Trophoblast cell (in vitro differentiated cells and primary cell): Measurements from ENCODE around the gene UNK.

Source experiments
- DNase-seq, 2 donors: peaks; one replicate each; pipeline ENCODE4 v3.0.0-alpha.2; 2016
- H2AFZ ChIP-seq: 2 replicates; pipeline ENCODE4 v1.6.1; 2013; ENCODE audit warnings: low read length, moderate library complexity, mild to moderate bottlenecking; ENCODE audit not compliant: insufficient read depth, poor library complexity
- H2AK5ac ChIP-seq: 2 replicates; pipeline ENCODE4 v1.6.1; 2013; ENCODE audit warnings: mild to moderate bottlenecking, low read length
- H2BK120ac ChIP-seq: 2 replicates; pipeline ENCODE4 v1.6.1; 2013; ENCODE audit warnings: low read length, mild to moderate bottlenecking, moderate library complexity; ENCODE audit not compliant: insufficient read depth, poor library complexity
- H2BK12ac ChIP-seq: 2 replicates; pipeline ENCODE4 v1.6.1; 2013; ENCODE audit warnings: mild to moderate bottlenecking, low read length, moderate library complexity
- H2BK5ac ChIP-seq: 2 replicates; pipeline ENCODE4 v1.6.1; 2013; ENCODE audit warnings: low read length, low read depth, moderate library complexity, mild to moderate bottlenecking; ENCODE audit not compliant: poor library complexity
- H3K14ac ChIP-seq: 2 replicates; pipeline ENCODE4 v1.6.1; 2013; ENCODE audit warnings: mild to moderate bottlenecking, low read length
- H3K18ac ChIP-seq: 2 replicates; pipeline ENCODE4 v1.6.1; 2013; ENCODE audit warnings: mild to moderate bottlenecking, low read length
- H3K23ac ChIP-seq: 2 replicates; pipeline ENCODE4 v1.6.1; 2013; ENCODE audit warnings: low read length
- H3K27ac ChIP-seq: 2 replicates; pipeline ENCODE4 v1.5.1; 2013; ENCODE audit warnings: low read depth, mild to moderate bottlenecking, inconsistent platforms, low read length, moderate library complexity
- H3K27me3 ChIP-seq: 2 replicates; pipeline ENCODE4 v1.6.1; 2013; ENCODE audit warnings: inconsistent platforms, mild to moderate bottlenecking, low read length, moderate library complexity; ENCODE audit not compliant: insufficient read depth
- H3K36me3 ChIP-seq, 2 experiments: 1 replicate in 1 of 2; 2 replicates in 1 of 2; pipeline ENCODE4 v1.6.1; 2013; ENCODE audit warnings: low read length in 2 of 2, mild to moderate bottlenecking in 2 of 2, moderate library complexity in 1 of 2; ENCODE audit not compliant: insufficient read depth in 2 of 2, control insufficient read depth in 1 of 2
- H3K4ac ChIP-seq: 2 replicates; pipeline ENCODE4 v1.6.1; 2013; ENCODE audit warnings: low read depth, mild to moderate bottlenecking, low read length, moderate library complexity
- H3K4me1 ChIP-seq, 2 experiments: 1 replicate in 1 of 2; 2 replicates in 1 of 2; pipeline ENCODE4 v1.6.1; 2013; ENCODE audit warnings: low read length in 2 of 2, mild to moderate bottlenecking in 2 of 2, moderate library complexity in 1 of 2; ENCODE audit not compliant: insufficient read depth in 2 of 2, control insufficient read depth in 1 of 2
- H3K4me2 ChIP-seq: 2 replicates; pipeline ENCODE4 v1.6.1; 2013; ENCODE audit warnings: inconsistent platforms, mild to moderate bottlenecking, low read length, moderate library complexity
- H3K4me3 ChIP-seq: 2 replicates; pipeline ENCODE4 v1.5.1; 2013; ENCODE audit warnings: mild to moderate bottlenecking, low read depth, low read length, inconsistent platforms
- H3K79me1 ChIP-seq: one replicate; pipeline ENCODE4 v1.6.1; 2013; ENCODE audit warnings: low read length
- H3K79me2 ChIP-seq: 2 replicates; pipeline ENCODE4 v1.6.1; 2013; ENCODE audit warnings: low read length, mild to moderate bottlenecking; ENCODE audit not compliant: control insufficient read depth, insufficient read depth, poor library complexity
- H3K9ac ChIP-seq: 2 replicates; pipeline ENCODE4 v1.6.1; 2013; ENCODE audit warnings: mild to moderate bottlenecking, low read length
- H3K9me3 ChIP-seq: 2 replicates; pipeline ENCODE4 v1.6.1; 2013; ENCODE audit warnings: low read depth, mild to moderate bottlenecking, control low read depth, inconsistent platforms, low read length; ENCODE audit not compliant: insufficient read depth
- H4K12ac ChIP-seq: 2 replicates; pipeline ENCODE4 v1.6.1; 2013; ENCODE audit warnings: low read depth, mild to moderate bottlenecking, low read length, moderate library complexity
- H4K8ac ChIP-seq: 2 replicates; pipeline ENCODE4 v1.6.1; 2013; ENCODE audit warnings: low read depth, mild to moderate bottlenecking, low read length, moderate library complexity
- H4K91ac ChIP-seq: one replicate; pipeline ENCODE4 v1.6.1; 2013; ENCODE audit warnings: low read depth, mild to moderate bottlenecking, low read length, moderate library complexity
- WGBS: extraction: QIAGEN DNeasy Blood & Tissue Kit; methylation state at CpG from one replicate; pipeline ENCODE4 v1.1.7; 2013; ENCODE audit warnings: missing lambda C conversion rate; ENCODE audit not compliant: insufficient read length, insufficient coverage; ENCODE audit errors: extremely low coverage; 5-methylcytosine and 5-hydroxymethylcytosine counted together

The UNK gene

DNA sequence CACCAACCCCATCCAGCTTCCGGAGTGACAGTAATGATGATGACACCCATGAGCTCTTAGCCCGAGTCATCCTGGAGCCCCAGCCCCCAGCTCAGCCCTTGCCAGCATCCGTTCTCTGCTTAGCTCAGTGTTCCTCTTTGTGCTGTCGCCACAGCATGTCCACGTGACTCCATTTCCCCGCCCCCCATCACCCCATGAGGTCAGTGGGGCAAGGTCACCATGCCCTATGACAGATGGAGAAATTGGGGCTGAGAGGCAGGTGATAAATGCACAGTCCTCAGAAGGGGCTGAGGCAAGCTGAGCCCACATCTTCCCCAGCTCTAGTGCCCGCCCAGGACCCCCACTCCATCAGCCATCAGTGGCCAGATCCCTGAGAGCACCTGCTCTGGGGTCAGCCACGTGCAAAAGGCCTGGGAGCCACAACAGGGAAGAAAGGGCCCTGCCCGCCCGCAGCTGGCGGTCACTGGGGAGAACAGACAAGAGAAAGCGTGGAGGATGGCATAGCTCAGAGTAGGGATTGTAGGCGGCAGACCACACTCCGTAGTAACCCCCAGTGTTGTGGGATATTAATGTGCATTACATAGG is 46.3 kb upstream of the UNK start:
- no peak for DNase-seq
- H3K79me1 ChIP-seq, result no peaks in the 10 kb centered on the region
- H3K27ac ChIP-seq, result no peak overlapping the region
- H3K27me3 ChIP-seq, result no peaks in the 10 kb centered on the region
- H3K36me3 ChIP-seq, result peaks cover 33 to 44% of the 10 kb centered on the region in 2 experiments
- no peak overlapping the region for H3K9ac ChIP-seq
- no peak overlapping the region for H3K23ac ChIP-seq
- no peak overlapping the region for H3K4ac ChIP-seq
- H3K4me2 ChIP-seq, result no peak overlapping the region
- peaks cover 4% of the 10 kb centered on the region for H3K9me3 ChIP-seq
- H2BK12ac ChIP-seq, result no peak overlapping the region
- no peak overlapping the region for H4K12ac ChIP-seq
- no peak overlapping the region for H4K8ac ChIP-seq
- no peaks in the 10 kb centered on the region for H3K4me1 ChIP-seq
- no peak overlapping the region for H3K14ac ChIP-seq
- H2AK5ac ChIP-seq, result no peak overlapping the region
- H3K18ac ChIP-seq, result no peak overlapping the region
- no peaks in the 10 kb centered on the region for H3K79me2 ChIP-seq
- no peak overlapping the region for H2BK120ac ChIP-seq
- H2AFZ ChIP-seq, result no peak overlapping the region
- no peak overlapping the region for H4K91ac ChIP-seq
- no peak overlapping the region for H3K4me3 ChIP-seq
- WGBS, result no CpG with 5 or more reads among the region's 14 CpGs
- H2BK5ac ChIP-seq, result no peak overlapping the region

DNA sequence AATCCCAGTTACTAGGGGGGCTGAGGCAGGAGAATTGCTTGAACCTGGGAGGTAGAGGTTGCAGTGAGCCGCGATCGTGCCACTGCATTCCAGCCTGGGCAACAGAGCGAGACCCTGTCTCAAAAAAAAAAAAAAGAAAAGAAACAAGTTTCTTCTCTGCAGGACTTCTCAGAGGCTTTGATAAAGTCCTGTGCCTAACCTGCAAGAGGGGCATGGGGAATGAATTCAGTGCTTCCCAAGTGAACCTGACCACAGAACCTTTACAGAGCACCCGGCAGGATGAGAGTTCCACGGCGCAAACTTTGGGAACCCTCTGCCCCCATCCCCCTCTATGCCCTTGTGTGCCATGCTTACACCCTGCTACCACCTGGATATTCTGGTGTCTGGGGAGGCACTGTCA is 45.4 kb upstream of the UNK start:
- Histone ChIP-seq H3K4me1 (no peaks in the 10 kb centered on the region), H3K79me2 (no peaks in the 10 kb centered on the region)
- no CpG with 5 or more reads among the region's 7 CpGs for WGBS

DNA sequence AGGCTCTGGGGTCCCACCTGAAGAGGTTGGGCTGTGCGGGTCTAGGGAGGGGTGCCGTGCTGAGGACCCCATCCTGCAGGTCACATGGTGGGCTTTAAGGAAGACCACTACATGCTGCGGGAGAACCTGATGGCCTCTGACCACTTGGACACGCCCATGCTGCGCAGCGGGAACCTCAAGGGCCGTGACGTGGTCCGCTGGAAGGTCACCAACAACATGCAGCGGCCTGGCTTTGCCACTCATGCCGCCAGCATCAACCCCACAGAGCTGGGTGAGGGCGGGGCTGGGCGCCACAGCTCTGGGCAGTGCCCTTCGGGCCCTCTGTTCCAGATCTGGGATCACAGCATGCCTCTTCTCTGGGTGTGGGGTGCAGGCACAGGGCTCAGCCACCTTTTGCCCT is 44.8 kb upstream of the UNK start:
- Histone ChIP-seq H3K4me3 (peak overlapping the region; percentile 46), H3K4me2 (no peak overlapping the region), H3K36me3 (peaks cover 35 to 41% of the 10 kb centered on the region in 2 experiments), H2BK5ac (no peak overlapping the region), H3K27me3 (no peaks in the 10 kb centered on the region), H3K4ac (no peak overlapping the region), H3K23ac (no peak overlapping the region), H3K9me3 (peaks cover 4% of the 10 kb centered on the region), H3K79me1 (no peaks in the 10 kb centered on the region), H3K9ac (peak overlapping the region; percentile 42), H3K18ac (no peak overlapping the region), H3K79me2 (no peaks in the 10 kb centered on the region), H4K91ac (no peak overlapping the region), H2BK120ac (no peak overlapping the region), H4K8ac (no peak overlapping the region), H2AK5ac (no peak overlapping the region), H4K12ac (no peak overlapping the region), H3K14ac (no peak overlapping the region), H2BK12ac (no peak overlapping the region), H3K27ac (no peak overlapping the region), H2AFZ (no peak overlapping the region), H3K4me1 (no peaks in the 10 kb centered on the region)
- DNase-seq, result no peak
- no CpG with 5 or more reads among the region's 14 CpGs for WGBS

More for the DNA sequence above, 45.4 kb upstream of the UNK start:
- Histone ChIP-seq H2BK120ac (no peak overlapping the region), H3K4me2 (no peak overlapping the region), H3K36me3 (peaks cover 33 to 41% of the 10 kb centered on the region in 2 experiments), H3K79me1 (no peaks in the 10 kb centered on the region), H3K27ac (no peak overlapping the region), H3K27me3 (no peaks in the 10 kb centered on the region), H2AK5ac (no peak overlapping the region), H3K9ac (no peak overlapping the region), H2AFZ (no peak overlapping the region), H3K23ac (no peak overlapping the region), H4K91ac (no peak overlapping the region), H3K4me3 (peak overlapping the region; percentile 46), H2BK12ac (no peak overlapping the region), H4K12ac (no peak overlapping the region), H3K18ac (no peak overlapping the region), H3K9me3 (peaks cover 4% of the 10 kb centered on the region), H3K4ac (no peak overlapping the region), H3K14ac (no peak overlapping the region), H4K8ac (no peak overlapping the region), H2BK5ac (no peak overlapping the region)
- no peak for DNase-seq

DNA sequence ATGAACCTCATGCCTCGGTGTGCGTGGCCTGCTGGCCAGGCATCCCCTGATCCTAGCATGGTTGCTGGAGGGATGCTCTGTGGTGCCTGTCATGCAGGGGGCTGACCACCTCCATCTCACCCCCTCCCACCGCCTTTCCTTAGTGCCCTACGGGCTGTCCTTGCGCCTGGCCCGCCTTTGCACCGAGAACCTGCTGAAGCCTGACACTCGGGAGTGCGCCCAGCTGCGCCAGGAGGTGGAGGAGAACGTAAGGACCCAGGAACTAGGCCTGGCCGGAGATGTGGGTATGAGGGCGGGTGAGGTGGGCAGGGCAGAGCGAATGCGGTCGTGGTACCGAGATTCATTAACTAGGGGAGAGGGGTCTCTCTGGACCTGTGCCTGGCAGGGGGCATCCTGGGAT is 44.4 kb upstream of the UNK start:
- no peak overlapping the region for H3K23ac ChIP-seq
- H4K91ac ChIP-seq, result no peak overlapping the region
- DNase-seq, result no peak
- no peaks in the 10 kb centered on the region for H3K27me3 ChIP-seq
- H3K27ac ChIP-seq, result no peak overlapping the region
- no peak overlapping the region for H3K14ac ChIP-seq
- no peak overlapping the region for H2AK5ac ChIP-seq
- H3K4me1 ChIP-seq, result no peaks in the 10 kb centered on the region
- H4K12ac ChIP-seq, result no peak overlapping the region
- no peak overlapping the region for H3K4me2 ChIP-seq
- H2BK5ac ChIP-seq, result no peak overlapping the region
- WGBS, result no CpG with 5 or more reads among the region's 17 CpGs
- no peaks in the 10 kb centered on the region for H3K79me2 ChIP-seq
- no peak overlapping the region for H2BK12ac ChIP-seq
- H4K8ac ChIP-seq, result no peak overlapping the region
- H3K4me3 ChIP-seq, result no peak overlapping the region
- H3K9me3 ChIP-seq, result peaks cover 4% of the 10 kb centered on the region
- no peak overlapping the region for H2AFZ ChIP-seq
- H3K36me3 ChIP-seq, result peaks cover 35 to 41% of the 10 kb centered on the region in 2 experiments
- H3K9ac ChIP-seq, result peak overlapping the region; percentile 42
- H3K18ac ChIP-seq, result no peak overlapping the region
- no peaks in the 10 kb centered on the region for H3K79me1 ChIP-seq
- no peak overlapping the region for H3K4ac ChIP-seq
- no peak overlapping the region for H2BK120ac ChIP-seq
